Ishikawa (cell line): ENCODE results near the gene YAP1.

ENCODE experiments used
- CEBPB ChIP-seq: IDR thresholded peaks from 2 replicates; pipeline ENCODE4 v1.6.1; 2012
- CREB1 ChIP-seq: IDR thresholded peaks from 2 replicates; pipeline ENCODE4 v1.6.1; 2012; ENCODE audit warnings: low read depth
- EGR1 ChIP-seq: IDR thresholded peaks from 2 replicates; pipeline ENCODE4 v1.6.1; 2012
- EP300 ChIP-seq: IDR thresholded peaks from 2 replicates; pipeline ENCODE4 v1.6.1; 2012; ENCODE audit warnings: borderline replicate concordance
- FOXM1 ChIP-seq: IDR thresholded peaks from 2 replicates; pipeline ENCODE4 v1.6.1; 2012; ENCODE audit warnings: low read depth, borderline replicate concordance
- MAX ChIP-seq: IDR thresholded peaks from 2 replicates; pipeline ENCODE4 v1.6.1; 2012
- NFIC ChIP-seq: IDR thresholded peaks from 2 replicates; pipeline ENCODE4 v1.6.1; 2012
- RAD21 ChIP-seq: IDR thresholded peaks from 2 replicates; pipeline ENCODE4 v1.6.1; 2012; ENCODE audit warnings: low read depth
- REST ChIP-seq: IDR thresholded peaks from 2 replicates; pipeline ENCODE4 v1.6.1; 2012; ENCODE audit warnings: low read depth, mild to moderate bottlenecking
- TAF1 ChIP-seq: IDR thresholded peaks from 2 replicates; pipeline ENCODE4 v1.6.1; 2012; ENCODE audit warnings: low read depth, mild to moderate bottlenecking
- TCF12 ChIP-seq: IDR thresholded peaks from 2 replicates; pipeline ENCODE4 v1.6.1; 2012; ENCODE audit warnings: low read depth
- TEAD4 ChIP-seq: IDR thresholded peaks from 2 replicates; pipeline ENCODE4 v1.6.1; 2012
- USF1 ChIP-seq: IDR thresholded peaks from 2 replicates; pipeline ENCODE4 v1.6.1; 2012
- YY1 ChIP-seq: IDR thresholded peaks from 2 replicates; pipeline ENCODE4 v1.6.1; 2012; ENCODE audit warnings: low read depth
- ZBTB7A ChIP-seq: IDR thresholded peaks from 2 replicates; pipeline ENCODE4 v1.6.1; 2012; ENCODE audit warnings: low read depth

The YAP1 gene

GRCh38 chr11:102187416-102188151 lies 77.3 kb downstream of the YAP1 start:
- TF ChIP-seq REST = no peak
- TF ChIP-seq MAX = no peak
- TF ChIP-seq EGR1 = no peak
- no peak for TF ChIP-seq ZBTB7A
- no peak for TF ChIP-seq TEAD4
- TF ChIP-seq CEBPB = no peak
- TF ChIP-seq CREB1 = no peak
- TF ChIP-seq RAD21 = no peak
- TF ChIP-seq EP300 = no peak
- TF ChIP-seq FOXM1 = no peak

- TF ChIP-seq MAX = no peak
- TF ChIP-seq NFIC = no peak
- TF ChIP-seq CEBPB = no peak
- no peak for TF ChIP-seq TAF1
- no peak for TF ChIP-seq EP300
- TF ChIP-seq FOXM1 = no peak
- no peak for TF ChIP-seq ZBTB7A
- TF ChIP-seq CREB1 = no peak
- TF ChIP-seq REST = no peak
- TF ChIP-seq EGR1 = no peak
- TF ChIP-seq TCF12 = no peak
- TF ChIP-seq TEAD4 = no peak
- no peak for TF ChIP-seq RAD21
- no peak for TF ChIP-seq YY1
- no peak for TF ChIP-seq USF1
Measured at GRCh38 chr11:102188488-102188887, 78.2 kb downstream of the YAP1 start.

- TF ChIP-seq ZBTB7A = no peak
- no peak for TF ChIP-seq TCF12
- no peak for TF ChIP-seq NFIC
- TF ChIP-seq TAF1 = no peak
- TF ChIP-seq MAX = no peak
- no peak for TF ChIP-seq CEBPB
- TF ChIP-seq EP300 = no peak
- TF ChIP-seq TEAD4 = no peak
- TF ChIP-seq YY1 = no peak
- TF ChIP-seq CREB1 = no peak
- TF ChIP-seq RAD21 = no peak
- no peak for TF ChIP-seq USF1
- TF ChIP-seq REST = no peak
- TF ChIP-seq EGR1 = no peak
- TF ChIP-seq FOXM1 = no peak
Measured at GRCh38 chr11:102191832-102192231, 81.6 kb downstream of the YAP1 start.

GRCh38 chr11:102192349-102193066 lies 82.3 kb downstream of the YAP1 start:
- no peak for TF ChIP-seq EGR1
- no peak for TF ChIP-seq FOXM1
- TF ChIP-seq TAF1 = no peak
- TF ChIP-seq YY1 = no peak
- no peak for TF ChIP-seq REST
